ENCODE measurements around the gene DHRS3. TPM values are rescaled to one million over a fixed set of nuclear protein-coding genes. Genes with fewer than 3 reads are reported as not detected.

The DHRS3 gene
- total RNA-seq, 1 experiment from 2014 or later, result 87.0 TPM

Small RNA genes lying within 50 kb of the gene (microRNA-seq; reads per million reads assigned to microRNA genes)
- not detected for gene MIR6730 (ENCODE audit: borderline number of aligned reads)

Other genes with a start within 250 kb of the DHRS3 start
- not detected for gene AADACL4, start 25.9 kb upstream of the DHRS3 start, total RNA-seq (2021; ENCODE audit: unreplicated experiment)
- not detected for gene AADACL3, start 97.9 kb upstream of the DHRS3 start, total RNA-seq (2021; ENCODE audit: unreplicated experiment)
- gene CFAP107, start 128.0 kb upstream of the DHRS3 start, total RNA-seq (2021; ENCODE audit: unreplicated experiment), result not detected
- gene PRAMEF12, start 155.5 kb upstream of the DHRS3 start, total RNA-seq (2021; ENCODE audit: unreplicated experiment), result not detected
- not detected for gene PRAMEF1, start 173.2 kb upstream of the DHRS3 start, total RNA-seq (2021; ENCODE audit: unreplicated experiment)
- gene PRAMEF11, start 213.2 kb upstream of the DHRS3 start, total RNA-seq (2021; ENCODE audit: unreplicated experiment), result not detected
- gene HNRNPCL1, start 230.5 kb upstream of the DHRS3 start, total RNA-seq (2021; ENCODE audit: unreplicated experiment), result not detected
- not detected for gene PRAMEF2, start 238.9 kb upstream of the DHRS3 start, total RNA-seq (2021; ENCODE audit: unreplicated experiment)

All from HCT116 (cell line).